Measurements from ENCODE around the gene GTPBP4. TPM values are rescaled to one million over a fixed set of nuclear protein-coding genes. Genes with fewer than 3 reads are reported as not detected.

Gene GTPBP4
- total RNA-seq, 1 experiment from 2014 or later: 44.6 TPM

DNA sequence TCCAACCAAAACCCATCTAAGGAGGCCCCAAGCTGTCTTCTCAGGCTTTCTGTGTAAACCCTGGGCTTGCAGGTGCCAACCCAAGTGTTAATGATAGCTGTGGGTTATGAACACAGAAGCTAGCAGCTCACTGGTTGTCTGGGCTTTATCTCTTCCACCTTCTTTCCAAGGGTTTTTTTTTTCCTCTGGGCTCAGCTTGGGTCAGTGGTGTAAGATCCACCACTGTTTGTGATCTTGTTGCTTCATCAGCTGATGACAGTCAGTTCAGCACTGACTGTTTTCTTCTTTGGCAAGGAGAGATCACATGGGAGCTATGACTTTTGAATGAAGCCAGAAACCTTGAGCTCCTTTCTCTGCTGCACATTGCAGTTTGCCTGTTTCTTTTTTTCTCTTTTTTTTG is 4.6 kb downstream of the GTPBP4 start:
- H3K9ac ChIP-seq (ENCODE audit: low read length): no peak overlapping the region

DNA sequence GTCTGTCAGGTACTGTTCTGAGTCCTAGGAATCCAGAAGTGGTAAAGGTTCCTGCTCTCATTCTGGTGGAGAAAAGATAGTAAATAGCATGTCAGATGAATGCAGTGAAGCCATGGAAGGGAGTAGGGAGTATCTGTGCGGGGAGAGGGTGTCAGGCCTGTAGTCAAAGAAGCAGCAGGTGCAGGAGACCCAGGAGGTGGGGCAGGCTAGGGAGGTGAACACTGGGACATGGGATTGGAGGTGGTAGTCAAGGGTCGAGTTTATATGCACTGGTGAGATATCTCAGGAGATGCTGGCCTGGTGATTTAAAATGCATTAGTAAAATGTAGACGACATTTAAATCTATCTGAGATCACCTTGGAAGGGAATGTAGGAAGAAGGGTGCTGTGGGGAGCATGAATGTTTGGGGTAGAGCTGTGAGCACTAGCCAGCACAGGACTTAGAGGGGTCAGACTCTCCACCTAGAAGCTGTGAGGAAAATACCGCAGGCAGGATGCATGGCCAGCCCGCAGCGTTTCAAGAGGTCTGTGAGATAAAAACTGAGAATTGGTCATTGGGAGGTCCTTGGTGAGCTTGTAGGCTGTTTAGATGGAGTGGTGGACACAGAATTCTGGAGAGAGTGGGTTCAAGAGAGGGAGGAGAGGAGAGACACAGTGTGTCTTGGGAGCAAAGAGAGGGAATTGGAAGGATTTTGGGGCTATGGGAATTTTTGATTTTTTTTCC is 6.8 kb downstream of the GTPBP4 start:
- Histone ChIP-seq H2AFZ (ENCODE audit: low read length) (no peak overlapping the region), H3K4me2 (ENCODE audit: low read length) (no peak overlapping the region), H3K79me2 (ENCODE audit: low read length) (peaks cover 46% of the 10 kb centered on the region), H3K9me3 (ENCODE audit: low read length) (no peaks in the 10 kb centered on the region), H3K4me3 (ENCODE audit: low read length) (no peak overlapping the region), H3K36me3 (ENCODE audit: low read depth, low read length) (peaks cover 42% of the 10 kb centered on the region), H3K27me3 (ENCODE audit: low read length) (no peaks in the 10 kb centered on the region), H3F3A (ENCODE audit: low read length, unreplicated experiment) (no peaks in the 10 kb centered on the region), H3K27ac (ENCODE audit: low read length) (no peak overlapping the region), H4K20me1 (ENCODE audit: low read length) (peaks cover 17% of the 10 kb centered on the region), H3K9ac (ENCODE audit: low read length) (no peak overlapping the region), H3K9me2 (replicated peaks; ENCODE audit: low read length) (no peaks in the 10 kb centered on the region), H3K4me1 (ENCODE audit: insufficient read depth, low read length) (no peaks in the 10 kb centered on the region)
- intact Hi-C loops (cut with micrococcal nuclease): no loop called here
- ChIA-PET CTCF (no interaction called here), POLR2A (ENCODE audit: unreplicated experiment) (no interaction called here)
- DNase-seq (no peak), ATAC-seq (no peak)
- TF ChIP-seq EZH2 (IDR thresholded peaks at IDR 0.05; ENCODE audit: low read length, unreplicated experiment): no peak
- TF ChIP-seq EZH2phosphoT487 (IDR thresholded peaks at IDR 0.05; ENCODE audit: borderline replicate concordance, low read length): no peak
- no peak for TF ChIP-seq CTCF (conservative IDR thresholded peaks at IDR 0.05; ENCODE audit: low read depth, low read length)
- no TSS peak for BruUV-seq (replicated peaks)

More for the DNA sequence above, 4.6 kb downstream of the GTPBP4 start:
- Histone ChIP-seq H3K9me2 (replicated peaks; ENCODE audit: low read length) (no peaks in the 10 kb centered on the region), H3K27ac (ENCODE audit: low read length) (no peak overlapping the region), H3F3A (ENCODE audit: low read length, unreplicated experiment) (no peaks in the 10 kb centered on the region), H3K79me2 (ENCODE audit: low read length) (peaks cover 68% of the 10 kb centered on the region), H3K27me3 (ENCODE audit: low read length) (no peaks in the 10 kb centered on the region), H3K4me2 (ENCODE audit: low read length) (no peak overlapping the region), H3K36me3 (ENCODE audit: low read depth, low read length) (peaks cover 30% of the 10 kb centered on the region), H2AFZ (ENCODE audit: low read length) (no peak overlapping the region), H3K9me3 (ENCODE audit: low read length) (no peaks in the 10 kb centered on the region), H3K4me1 (ENCODE audit: insufficient read depth, low read length) (no peaks in the 10 kb centered on the region), H4K20me1 (ENCODE audit: low read length) (peaks cover 26% of the 10 kb centered on the region), H3K4me3 (ENCODE audit: low read length) (no peak overlapping the region)
- no TSS peak for BruUV-seq (replicated peaks)
- DNase-seq (no peak), ATAC-seq (no peak)
- intact Hi-C loops (cut with micrococcal nuclease): no loop called here
- ChIA-PET CTCF (no interaction called here), POLR2A (ENCODE audit: unreplicated experiment) (no interaction called here)
- TF ChIP-seq EZH2 (IDR thresholded peaks at IDR 0.05; ENCODE audit: low read length, unreplicated experiment): no peak

DNA sequence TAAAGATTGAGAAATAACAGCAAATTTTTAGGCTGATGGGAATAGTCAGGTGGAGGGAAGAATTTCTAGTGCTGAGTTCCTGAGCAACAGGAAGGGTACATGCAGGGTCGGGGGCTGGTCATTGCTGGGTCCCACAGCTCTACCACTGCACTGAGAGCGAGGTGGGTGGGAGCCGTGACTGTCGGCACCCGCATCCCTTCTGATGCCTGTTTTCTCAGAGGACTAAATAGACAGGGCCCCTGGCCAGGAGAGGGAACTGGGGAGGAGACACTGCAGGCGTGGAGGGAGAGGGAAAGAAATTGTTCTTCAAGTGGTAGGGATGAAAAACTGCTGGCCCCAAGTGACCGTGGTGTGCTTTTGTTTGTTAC is 7.3 kb downstream of the GTPBP4 start:
- Histone ChIP-seq H3K9me2 (replicated peaks; ENCODE audit: low read length) (no peaks in the 10 kb centered on the region), H3K9me3 (ENCODE audit: low read length) (no peaks in the 10 kb centered on the region), H3K36me3 (ENCODE audit: low read depth, low read length) (peaks cover 43% of the 10 kb centered on the region), H2AFZ (ENCODE audit: low read length) (no peak overlapping the region), H3K4me1 (ENCODE audit: insufficient read depth, low read length) (no peaks in the 10 kb centered on the region), H3K27ac (ENCODE audit: low read length) (no peak overlapping the region), H3K79me2 (ENCODE audit: low read length) (peaks cover 41% of the 10 kb centered on the region), H3K4me3 (ENCODE audit: low read length) (no peak overlapping the region), H3K4me2 (ENCODE audit: low read length) (no peak overlapping the region), H3K27me3 (ENCODE audit: low read length) (no peaks in the 10 kb centered on the region), H3F3A (ENCODE audit: low read length, unreplicated experiment) (no peaks in the 10 kb centered on the region), H3K9ac (ENCODE audit: low read length) (no peak overlapping the region), H4K20me1 (ENCODE audit: low read length) (peaks cover 13% of the 10 kb centered on the region)
- no peak for DNase-seq
- no peak for ATAC-seq
- BruUV-seq (replicated peaks): no TSS peak
- TF ChIP-seq EZH2phosphoT487 (IDR thresholded peaks at IDR 0.05; ENCODE audit: borderline replicate concordance, low read length) (no peak), CTCF (conservative IDR thresholded peaks at IDR 0.05; ENCODE audit: low read depth, low read length) (no peak), EZH2 (IDR thresholded peaks at IDR 0.05; ENCODE audit: low read length, unreplicated experiment) (no peak)
- ChIA-PET CTCF (no interaction called here), POLR2A (ENCODE audit: unreplicated experiment) (no interaction called here)
- intact Hi-C loops (cut with micrococcal nuclease): no loop called here
